ENCODE results near the gene LEMD1. TPM values are rescaled to one million over a fixed set of nuclear protein-coding genes. Genes with fewer than 3 reads are reported as not detected.
A peak's percentile ranks its signal among the peaks of the same experiment; 100 is the strongest.

Gene LEMD1
- total RNA-seq, 1 experiment from 2014 or later, result 26.3 TPM

- TF ChIP-seq, protein P1, sequence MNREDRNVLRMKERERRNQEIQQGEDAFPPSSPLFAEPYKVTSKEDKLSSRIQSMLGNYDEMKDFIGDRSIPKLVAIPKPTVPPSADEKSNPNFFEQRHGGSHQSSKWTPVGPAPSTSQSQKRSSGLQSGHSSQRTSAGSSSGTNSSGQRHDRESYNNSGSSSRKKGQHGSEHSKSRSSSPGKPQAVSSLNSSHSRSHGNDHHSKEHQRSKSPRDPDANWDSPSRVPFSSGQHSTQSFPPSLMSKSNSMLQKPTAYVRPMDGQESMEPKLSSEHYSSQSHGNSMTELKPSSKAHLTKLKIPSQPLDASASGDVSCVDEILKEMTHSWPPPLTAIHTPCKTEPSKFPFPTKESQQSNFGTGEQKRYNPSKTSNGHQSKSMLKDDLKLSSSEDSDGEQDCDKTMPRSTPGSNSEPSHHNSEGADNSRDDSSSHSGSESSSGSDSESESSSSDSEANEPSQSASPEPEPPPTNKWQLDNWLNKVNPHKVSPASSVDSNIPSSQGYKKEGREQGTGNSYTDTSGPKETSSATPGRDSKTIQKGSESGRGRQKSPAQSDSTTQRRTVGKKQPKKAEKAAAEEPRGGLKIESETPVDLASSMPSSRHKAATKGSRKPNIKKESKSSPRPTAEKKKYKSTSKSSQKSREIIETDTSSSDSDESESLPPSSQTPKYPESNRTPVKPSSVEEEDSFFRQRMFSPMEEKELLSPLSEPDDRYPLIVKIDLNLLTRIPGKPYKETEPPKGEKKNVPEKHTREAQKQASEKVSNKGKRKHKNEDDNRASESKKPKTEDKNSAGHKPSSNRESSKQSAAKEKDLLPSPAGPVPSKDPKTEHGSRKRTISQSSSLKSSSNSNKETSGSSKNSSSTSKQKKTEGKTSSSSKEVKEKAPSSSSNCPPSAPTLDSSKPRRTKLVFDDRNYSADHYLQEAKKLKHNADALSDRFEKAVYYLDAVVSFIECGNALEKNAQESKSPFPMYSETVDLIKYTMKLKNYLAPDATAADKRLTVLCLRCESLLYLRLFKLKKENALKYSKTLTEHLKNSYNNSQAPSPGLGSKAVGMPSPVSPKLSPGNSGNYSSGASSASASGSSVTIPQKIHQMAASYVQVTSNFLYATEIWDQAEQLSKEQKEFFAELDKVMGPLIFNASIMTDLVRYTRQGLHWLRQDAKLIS (CRISPR knock-in tag; IDR thresholded peaks at IDR 0.05; ENCODE audit: borderline replicate concordance), result no peak
- TF ChIP-seq ZNF219 (CRISPR knock-in tag; IDR thresholded peaks at IDR 0.05; ENCODE audit: borderline replicate concordance) (no peak), ZNF138 (CRISPR knock-in tag; conservative IDR thresholded peaks at IDR 0.05) (no peak)
- TF ChIP-seq, protein P2, sequence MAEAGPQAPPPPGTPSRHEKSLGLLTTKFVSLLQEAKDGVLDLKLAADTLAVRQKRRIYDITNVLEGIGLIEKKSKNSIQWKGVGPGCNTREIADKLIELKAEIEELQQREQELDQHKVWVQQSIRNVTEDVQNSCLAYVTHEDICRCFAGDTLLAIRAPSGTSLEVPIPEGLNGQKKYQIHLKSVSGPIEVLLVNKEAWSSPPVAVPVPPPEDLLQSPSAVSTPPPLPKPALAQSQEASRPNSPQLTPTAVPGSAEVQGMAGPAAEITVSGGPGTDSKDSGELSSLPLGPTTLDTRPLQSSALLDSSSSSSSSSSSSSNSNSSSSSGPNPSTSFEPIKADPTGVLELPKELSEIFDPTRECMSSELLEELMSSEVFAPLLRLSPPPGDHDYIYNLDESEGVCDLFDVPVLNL (CRISPR knock-in tag; IDR thresholded peaks at IDR 0.05; ENCODE audit: borderline replicate concordance, low read depth), result no peak
Measured at GRCh38 chr1:205358579-205358978, 63.3 kb downstream of the LEMD1 start (continued).

- no peak for DNase-seq (ENCODE audit: low spot score)
- Mint-ChIP-seq H3K27me3 (ENCODE audit: low read depth) (no peaks in the 10 kb centered on the region), H3K9me3 (no peaks in the 10 kb centered on the region), H3K4me1 (peaks cover 60% of the 10 kb centered on the region), H3K36me3 (no peaks in the 10 kb centered on the region), H3K4me3 (no peak overlapping the region), H3K27ac (no peak overlapping the region)
- ChIA-PET POLR2A (no interaction called here), CTCF (interaction anchor here (1.4 to 6.1 kb wide), 6 partner anchors 22 to 171 kb away, joined by 4 to 90 read pairs (median 10); no protein-coding TSS in a partner anchor)
- TF ChIP-seq EMX1 (CRISPR knock-in tag; IDR thresholded peaks at IDR 0.05) (no peak), ZNF232 (CRISPR knock-in tag; IDR thresholded peaks at IDR 0.05) (no peak)
- TF ChIP-seq, protein P3, sequence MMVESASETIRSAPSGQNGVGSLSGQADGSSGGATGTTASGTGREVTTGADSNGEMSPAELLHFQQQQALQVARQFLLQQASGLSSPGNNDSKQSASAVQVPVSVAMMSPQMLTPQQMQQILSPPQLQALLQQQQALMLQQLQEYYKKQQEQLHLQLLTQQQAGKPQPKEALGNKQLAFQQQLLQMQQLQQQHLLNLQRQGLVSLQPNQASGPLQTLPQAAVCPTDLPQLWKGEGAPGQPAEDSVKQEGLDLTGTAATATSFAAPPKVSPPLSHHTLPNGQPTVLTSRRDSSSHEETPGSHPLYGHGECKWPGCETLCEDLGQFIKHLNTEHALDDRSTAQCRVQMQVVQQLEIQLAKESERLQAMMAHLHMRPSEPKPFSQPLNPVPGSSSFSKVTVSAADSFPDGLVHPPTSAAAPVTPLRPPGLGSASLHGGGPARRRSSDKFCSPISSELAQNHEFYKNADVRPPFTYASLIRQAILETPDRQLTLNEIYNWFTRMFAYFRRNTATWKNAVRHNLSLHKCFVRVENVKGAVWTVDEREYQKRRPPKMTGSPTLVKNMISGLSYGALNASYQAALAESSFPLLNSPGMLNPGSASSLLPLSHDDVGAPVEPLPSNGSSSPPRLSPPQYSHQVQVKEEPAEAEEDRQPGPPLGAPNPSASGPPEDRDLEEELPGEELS (CRISPR knock-in tag; IDR thresholded peaks at IDR 0.05), result no peak
- no peak for ATAC-seq
Measured at GRCh38 chr1:205357567-205357966, 64.3 kb downstream of the LEMD1 start.

DNA sequence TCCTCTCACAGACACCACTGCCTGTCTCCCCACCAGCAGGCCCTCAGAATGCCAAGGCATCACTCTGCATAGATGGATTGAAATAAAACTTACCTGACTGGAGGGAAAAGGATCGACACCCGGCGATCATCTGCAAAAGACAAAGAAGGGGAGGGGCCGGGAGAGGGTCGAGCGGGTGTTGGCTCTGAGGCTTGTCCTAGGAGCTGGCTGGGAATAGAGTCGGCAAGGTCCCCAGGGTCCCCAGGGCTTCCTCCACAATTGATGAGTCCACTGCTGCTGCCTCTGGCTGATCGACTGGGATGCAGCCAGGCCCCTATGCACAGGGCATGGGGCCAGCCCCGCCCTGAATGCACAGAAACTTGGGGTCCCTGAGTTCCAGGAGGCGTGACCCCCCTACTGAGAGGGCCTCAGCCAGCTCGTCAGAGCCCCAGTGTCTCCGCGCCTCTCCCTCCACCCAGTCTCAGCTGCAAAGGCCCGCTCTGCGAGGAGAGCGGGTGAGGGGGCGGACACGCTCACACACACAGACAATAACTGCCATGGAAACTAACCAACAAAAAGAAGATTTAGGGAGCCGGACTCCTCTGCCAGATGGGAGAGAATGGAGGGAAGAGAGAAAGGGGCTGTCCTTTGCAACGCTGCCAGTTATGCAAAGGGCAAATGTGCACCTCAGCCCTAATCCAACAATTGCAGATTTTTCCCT, 65.3 kb downstream of the LEMD1 start, which contains the start of gene KLHDC8A:
Gene KLHDC8A, minus strand, starts transcription at position 483 of the 700 bp plus-strand sequence. CDS start 13,318 bp downstream, outside the sequence.
- no peaks in the 10 kb centered on the region for H3K27me3 Mint-ChIP-seq (ENCODE audit: low read depth)
- no peaks in the 10 kb centered on the region for H3K9me3 Mint-ChIP-seq
- CTCF ChIA-PET, result interaction anchor here (1.0 to 6.1 kb wide), 8 partner anchors 21 to 232 kb away, joined by 3 to 90 read pairs (median 7); no protein-coding TSS in a partner anchor
- TF ChIP-seq FOXP1 (CRISPR knock-in tag; IDR thresholded peaks at IDR 0.05; ENCODE audit: borderline replicate concordance) (peak; percentile 35; the same call in 1 of the 2 replicates), ZBTB21 (CRISPR knock-in tag; IDR thresholded peaks at IDR 0.05; ENCODE audit: borderline replicate concordance) (no peak)
- TF ChIP-seq, protein P4, sequence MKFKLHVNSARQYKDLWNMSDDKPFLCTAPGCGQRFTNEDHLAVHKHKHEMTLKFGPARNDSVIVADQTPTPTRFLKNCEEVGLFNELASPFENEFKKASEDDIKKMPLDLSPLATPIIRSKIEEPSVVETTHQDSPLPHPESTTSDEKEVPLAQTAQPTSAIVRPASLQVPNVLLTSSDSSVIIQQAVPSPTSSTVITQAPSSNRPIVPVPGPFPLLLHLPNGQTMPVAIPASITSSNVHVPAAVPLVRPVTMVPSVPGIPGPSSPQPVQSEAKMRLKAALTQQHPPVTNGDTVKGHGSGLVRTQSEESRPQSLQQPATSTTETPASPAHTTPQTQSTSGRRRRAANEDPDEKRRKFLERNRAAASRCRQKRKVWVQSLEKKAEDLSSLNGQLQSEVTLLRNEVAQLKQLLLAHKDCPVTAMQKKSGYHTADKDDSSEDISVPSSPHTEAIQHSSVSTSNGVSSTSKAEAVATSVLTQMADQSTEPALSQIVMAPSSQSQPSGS (CRISPR knock-in tag; IDR thresholded peaks at IDR 0.05; ENCODE audit: borderline replicate concordance, low read depth), result no peak
- POLR2A ChIA-PET, result interaction anchor here (1.0 kb wide), 1 partner anchor 129 kb away, joined by 3 read pairs; no protein-coding TSS in a partner anchor
- H3K4me1 Mint-ChIP-seq, result peaks cover 68% of the 10 kb centered on the region
- H3K36me3 Mint-ChIP-seq, result no peaks in the 10 kb centered on the region
- ATAC-seq, result peak; percentile 25
- DNase-seq (ENCODE audit: low spot score), result no peak
- no peak within 1 kb of the TSS for H3K27ac Mint-ChIP-seq
- peak within 1 kb of the TSS; percentile 36; the same call in 1 of the 2 replicates for H3K4me3 Mint-ChIP-seq
